HG02973 (cell line): ENCODE measurements around the gene ITGB1BP1.
"Not testable (repeated sequence)": the region's sequence is repeated elsewhere in the genome, so short reads cannot be mapped to it uniquely, and the experiment has no call there.

Experiments used
- ATAC-seq: cut with Tn5 transposase; IDR thresholded peaks from one replicate; pipeline ENCODE4 v1.9.1; 2021; ENCODE audit warnings: moderate library complexity; ENCODE audit not compliant: unreplicated experiment

Gene ITGB1BP1

DNA sequence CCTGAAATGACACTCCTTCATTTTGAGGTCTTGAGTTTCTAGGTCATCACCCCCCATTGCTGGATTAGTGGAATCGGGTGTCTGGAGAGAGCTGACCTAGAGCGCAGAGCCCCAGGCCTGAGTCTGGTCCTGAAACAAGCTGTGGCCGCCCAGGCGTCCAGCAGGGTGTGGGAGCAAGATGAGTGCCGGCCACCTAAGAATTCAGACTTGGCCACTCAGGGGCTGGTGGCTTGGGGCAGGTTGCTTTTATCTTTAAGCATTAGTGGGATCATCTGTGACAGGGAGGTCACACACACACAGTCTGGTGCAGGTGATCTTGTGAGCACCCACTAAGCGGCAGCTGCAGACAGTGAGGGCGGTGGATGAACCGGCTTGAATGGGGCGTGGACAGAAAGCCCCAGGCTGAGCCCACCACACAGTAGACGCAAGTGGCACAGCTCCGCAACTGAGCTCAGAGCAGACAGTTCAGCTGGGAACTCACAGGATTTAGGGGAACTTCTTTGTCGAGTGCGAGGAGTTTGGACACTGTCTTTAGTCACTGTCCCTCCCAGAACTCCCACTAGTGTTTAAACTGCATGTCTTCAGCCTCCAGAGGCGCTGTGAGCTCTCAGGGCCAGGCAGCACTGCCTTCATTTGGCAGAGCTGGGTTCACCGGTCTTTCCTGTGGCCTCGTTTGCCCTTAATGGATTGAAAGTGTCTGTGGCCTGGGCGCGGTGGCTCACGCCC lies 21.5 kb downstream of the ITGB1BP1 start:
- no peak for ATAC-seq

- ATAC-seq = no peak
Observed at GRCh38 chr2:9401059-9401547, 22.2 kb downstream of the ITGB1BP1 start.

- no peak for ATAC-seq
Observed at GRCh38 chr2:9400268-9401058, 22.9 kb downstream of the ITGB1BP1 start.

DNA sequence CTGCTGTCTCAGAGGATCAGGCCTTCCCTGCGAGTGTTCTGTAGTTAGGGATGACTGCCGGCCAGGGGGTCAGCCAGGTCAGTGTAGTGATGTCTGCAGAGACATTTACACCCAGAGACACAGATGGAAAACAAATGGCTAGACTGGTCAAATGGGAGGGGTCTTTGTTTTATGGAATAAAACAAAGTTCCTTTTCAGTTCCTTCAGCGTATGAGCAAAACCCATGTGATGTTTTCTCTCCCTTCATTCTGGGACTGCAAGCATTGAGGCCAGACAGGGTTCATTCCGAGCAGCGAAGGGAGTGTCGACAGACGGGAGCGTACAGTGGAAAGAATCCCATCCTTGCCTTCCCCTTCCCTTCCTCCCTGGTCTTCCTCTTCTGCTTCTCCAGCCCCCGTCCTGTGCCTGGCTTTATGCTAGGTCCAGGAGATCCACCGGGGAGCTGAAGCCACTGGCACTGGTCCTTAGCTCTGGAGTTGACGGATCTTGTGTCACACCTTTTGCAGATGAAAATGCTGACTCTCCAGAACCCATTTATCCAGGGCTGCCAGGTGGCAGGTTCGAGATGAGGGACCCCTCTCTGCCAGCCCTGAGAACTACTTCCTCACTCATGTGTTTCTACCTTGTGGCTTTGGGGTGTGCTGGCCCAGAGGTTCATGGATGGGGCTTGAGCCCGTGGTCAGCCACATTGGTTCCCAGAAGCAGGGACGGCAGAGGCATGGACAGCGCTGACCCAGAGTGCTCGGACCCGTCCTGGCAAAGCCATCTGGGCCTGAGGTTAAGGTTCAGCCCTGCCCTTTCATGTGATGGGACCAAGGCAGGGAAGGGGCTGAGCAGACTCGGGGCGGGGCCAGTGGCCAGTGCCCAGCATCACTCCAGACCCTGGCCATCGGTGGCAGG lies 24.2 kb downstream of the ITGB1BP1 start:
- no peak for ATAC-seq

- ATAC-seq = not testable (repeated sequence)
Observed at GRCh38 chr2:9398251-9398650, 25.1 kb downstream of the ITGB1BP1 start.

- ATAC-seq = no peak
Observed at GRCh38 chr2:9397201-9397600, 26.1 kb downstream of the ITGB1BP1 start.

DNA sequence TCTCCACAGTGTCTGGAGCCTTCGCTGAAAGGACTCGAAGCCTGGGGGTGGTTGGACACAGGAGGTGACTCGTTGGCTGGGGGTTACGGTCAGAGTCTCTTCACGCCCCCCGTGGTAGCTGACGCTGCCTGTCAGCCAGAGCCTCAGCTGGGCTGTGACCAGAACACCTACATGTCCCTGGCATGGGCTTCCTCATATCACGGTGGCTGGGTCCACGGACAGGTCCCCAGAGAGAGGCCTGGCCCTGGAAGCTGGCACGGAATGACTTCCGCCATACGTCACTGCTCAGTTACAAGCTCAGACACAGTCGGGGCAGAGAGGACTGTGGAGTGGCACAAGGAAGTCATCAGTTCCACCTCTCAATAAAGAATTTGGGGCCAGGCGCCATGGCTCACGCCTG lies 28.5 kb downstream of the ITGB1BP1 start:
- ATAC-seq = no peak

GRCh38 chr2:9392898-9393765 lies 30.2 kb downstream of the ITGB1BP1 start:
- no peak for ATAC-seq

DNA sequence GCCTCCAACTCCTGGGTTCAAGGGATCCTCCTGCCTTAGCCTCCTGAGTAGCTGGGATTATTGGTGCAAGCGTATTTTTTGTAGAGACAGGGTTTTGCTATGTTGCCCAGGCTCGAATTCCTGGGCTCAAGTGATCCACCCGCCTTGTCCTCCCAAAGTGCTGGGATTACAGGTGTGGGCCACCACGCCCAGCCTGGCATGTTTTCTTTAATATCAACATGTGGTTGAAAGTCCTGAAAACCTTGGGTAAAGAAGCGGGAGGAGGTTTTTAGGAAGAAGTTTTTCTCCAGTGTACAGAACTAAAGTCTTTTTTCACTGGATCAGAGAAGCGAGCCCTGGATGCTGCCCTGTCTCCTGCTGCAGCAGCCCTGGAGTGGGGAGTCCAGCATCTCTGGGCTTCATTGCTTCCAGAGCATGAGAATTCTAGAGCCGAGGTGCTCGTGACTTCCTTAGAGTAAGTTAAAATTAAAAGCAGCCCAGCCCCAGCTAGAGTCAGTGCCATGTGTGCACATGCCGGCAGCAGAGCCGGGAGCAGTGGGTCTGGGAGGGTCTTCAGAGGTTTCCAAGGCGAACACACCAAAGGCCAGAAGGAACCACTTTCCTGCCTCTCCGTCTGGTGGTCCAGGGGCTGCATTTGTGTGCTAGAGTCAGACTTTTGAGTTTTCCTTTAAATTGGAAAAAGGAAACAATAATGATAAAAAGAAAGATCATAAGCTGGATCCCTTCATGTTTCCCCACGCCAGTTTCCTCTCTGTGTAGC lies 31.2 kb downstream of the ITGB1BP1 start:
- no peak for ATAC-seq

DNA sequence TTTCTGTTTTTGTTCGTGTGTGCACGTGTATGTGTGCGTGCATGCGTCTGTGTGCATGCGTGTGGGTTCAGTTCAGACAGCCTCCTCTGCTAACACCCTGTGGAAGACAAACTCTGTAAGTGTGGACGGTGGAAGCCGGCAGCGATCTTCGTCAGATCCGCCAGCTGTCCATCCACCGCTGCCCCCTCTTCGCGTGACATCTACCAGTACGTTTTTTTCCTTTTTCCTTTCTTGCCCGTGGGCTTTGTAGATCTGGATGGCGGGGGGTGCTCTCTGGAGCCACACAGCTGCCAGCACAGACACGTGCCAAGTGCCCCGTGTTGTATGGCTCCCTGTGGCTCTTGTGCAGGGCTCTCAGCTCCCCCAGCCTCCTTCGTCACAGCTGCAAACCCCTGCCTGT lies 32.3 kb downstream of the ITGB1BP1 start:
- no peak for ATAC-seq

DNA sequence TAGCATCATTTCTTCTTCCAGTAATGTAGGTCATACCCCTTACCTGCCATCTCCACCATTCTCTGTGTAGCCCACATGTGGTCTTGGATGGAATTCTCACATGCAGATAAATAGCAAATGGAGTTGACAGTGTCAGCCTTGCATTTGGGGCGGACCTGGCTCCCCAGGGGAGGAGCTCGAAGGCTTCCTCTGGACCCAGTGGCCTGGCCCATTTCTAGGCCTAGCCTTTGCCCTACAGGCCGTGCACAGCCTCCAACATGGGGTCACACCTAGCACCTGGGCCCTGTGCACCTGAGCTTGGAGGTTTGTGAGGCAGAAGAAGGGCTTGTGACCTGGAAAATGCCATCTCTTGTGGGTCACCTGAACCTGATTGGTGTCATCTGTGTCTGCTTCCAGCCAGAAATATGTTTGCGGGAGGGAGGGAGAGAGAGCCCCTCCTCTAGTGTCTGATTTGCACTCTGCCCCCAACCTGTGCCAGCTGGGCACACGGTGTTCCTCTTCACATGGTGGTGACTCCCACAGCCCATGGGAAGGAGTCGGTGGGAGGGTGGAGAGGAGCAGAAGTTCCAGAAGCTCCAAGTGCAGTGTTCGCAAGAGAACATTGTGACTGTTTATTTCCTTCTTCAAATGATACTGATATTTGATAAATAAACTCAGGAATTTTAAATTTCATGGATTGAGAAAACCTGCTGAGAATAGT lies 33.0 kb downstream of the ITGB1BP1 start:
- no peak for ATAC-seq

GRCh38 chr2:9388950-9389911 lies 34.1 kb downstream of the ITGB1BP1 start:
- no peak for ATAC-seq

GRCh38 chr2:9388199-9388681 lies 35.1 kb downstream of the ITGB1BP1 start:
- ATAC-seq = no peak

- ATAC-seq = no peak
Observed at GRCh38 chr2:9385841-9386240, 37.5 kb downstream of the ITGB1BP1 start.

- no peak for ATAC-seq
Observed at GRCh38 chr2:9384521-9384920, 38.8 kb downstream of the ITGB1BP1 start.

- ATAC-seq = no peak
Observed at GRCh38 chr2:9382604-9383235, 40.6 kb downstream of the ITGB1BP1 start.
